GM12875 (cell line): ENCODE data around the gene GFER.

Experiments used
- H3K4me3 ChIP-seq: one replicate; pipeline ENCODE4 v1.5.1; 2011; ENCODE audit warnings: low read depth, low read length, control low read depth
- TF ChIP-seq, protein P1 (sequence below): IDR thresholded peaks from 2 replicates; pipeline ENCODE4 v1.5.1; 2011; ENCODE audit warnings: low read depth, mild to moderate bottlenecking, control low read depth, inconsistent platforms, low read length, moderate library complexity, borderline replicate concordance; ENCODE audit not compliant: insufficient read depth

The GFER gene

GRCh38 chr16:1991588-1991947 lies 7.6 kb downstream of the GFER start:
- H3K4me3 ChIP-seq, result peak overlapping the region; percentile 33
- TF ChIP-seq, protein P1, sequence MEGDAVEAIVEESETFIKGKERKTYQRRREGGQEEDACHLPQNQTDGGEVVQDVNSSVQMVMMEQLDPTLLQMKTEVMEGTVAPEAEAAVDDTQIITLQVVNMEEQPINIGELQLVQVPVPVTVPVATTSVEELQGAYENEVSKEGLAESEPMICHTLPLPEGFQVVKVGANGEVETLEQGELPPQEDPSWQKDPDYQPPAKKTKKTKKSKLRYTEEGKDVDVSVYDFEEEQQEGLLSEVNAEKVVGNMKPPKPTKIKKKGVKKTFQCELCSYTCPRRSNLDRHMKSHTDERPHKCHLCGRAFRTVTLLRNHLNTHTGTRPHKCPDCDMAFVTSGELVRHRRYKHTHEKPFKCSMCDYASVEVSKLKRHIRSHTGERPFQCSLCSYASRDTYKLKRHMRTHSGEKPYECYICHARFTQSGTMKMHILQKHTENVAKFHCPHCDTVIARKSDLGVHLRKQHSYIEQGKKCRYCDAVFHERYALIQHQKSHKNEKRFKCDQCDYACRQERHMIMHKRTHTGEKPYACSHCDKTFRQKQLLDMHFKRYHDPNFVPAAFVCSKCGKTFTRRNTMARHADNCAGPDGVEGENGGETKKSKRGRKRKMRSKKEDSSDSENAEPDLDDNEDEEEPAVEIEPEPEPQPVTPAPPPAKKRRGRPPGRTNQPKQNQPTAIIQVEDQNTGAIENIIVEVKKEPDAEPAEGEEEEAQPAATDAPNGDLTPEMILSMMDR, result no peak

DNA sequence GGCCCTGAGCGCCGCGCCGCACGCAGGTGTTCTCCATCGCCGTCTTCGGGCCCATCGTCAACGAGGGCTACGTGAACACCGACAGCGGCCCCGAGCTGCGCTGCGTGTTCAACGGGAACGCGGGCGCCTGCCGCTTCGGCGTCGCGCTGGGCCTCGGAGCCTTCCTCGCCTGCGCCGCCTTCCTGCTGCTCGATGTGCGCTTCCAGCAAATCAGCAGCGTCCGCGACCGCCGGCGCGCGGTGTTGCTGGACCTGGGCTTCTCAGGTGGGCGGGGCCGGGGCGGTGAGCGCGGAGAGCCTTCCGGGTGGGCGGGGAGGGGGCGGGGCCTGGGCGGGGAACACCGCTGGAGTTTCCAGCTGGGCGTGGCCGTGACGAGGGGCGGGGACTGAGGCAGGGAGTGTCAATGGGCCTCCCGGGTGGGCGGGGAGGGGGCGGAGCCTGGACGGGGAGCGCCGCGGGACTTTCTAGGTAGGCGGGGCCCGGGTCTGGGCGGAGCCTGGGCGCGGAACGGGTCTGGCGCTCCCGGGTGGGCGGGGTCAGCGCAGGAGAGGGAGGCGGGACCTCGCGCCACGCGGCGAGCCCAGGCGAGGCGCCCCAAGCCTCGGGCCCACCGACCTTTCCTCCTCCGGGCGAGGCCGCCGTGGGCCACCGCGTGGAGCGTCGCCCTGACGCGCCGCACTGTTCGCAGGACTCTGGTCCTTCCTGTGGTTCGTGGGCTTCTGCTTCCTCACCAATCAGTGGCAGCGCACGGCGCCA lies 8.1 kb downstream of the GFER start:
- peak overlapping the region; percentile 33 for H3K4me3 ChIP-seq
- TF ChIP-seq, protein P1, result no peak

GRCh38 chr16:1992704-1993317 lies 8.8 kb downstream of the GFER start:
- no peak overlapping the region for H3K4me3 ChIP-seq
- TF ChIP-seq, protein P1, result no peak

DNA sequence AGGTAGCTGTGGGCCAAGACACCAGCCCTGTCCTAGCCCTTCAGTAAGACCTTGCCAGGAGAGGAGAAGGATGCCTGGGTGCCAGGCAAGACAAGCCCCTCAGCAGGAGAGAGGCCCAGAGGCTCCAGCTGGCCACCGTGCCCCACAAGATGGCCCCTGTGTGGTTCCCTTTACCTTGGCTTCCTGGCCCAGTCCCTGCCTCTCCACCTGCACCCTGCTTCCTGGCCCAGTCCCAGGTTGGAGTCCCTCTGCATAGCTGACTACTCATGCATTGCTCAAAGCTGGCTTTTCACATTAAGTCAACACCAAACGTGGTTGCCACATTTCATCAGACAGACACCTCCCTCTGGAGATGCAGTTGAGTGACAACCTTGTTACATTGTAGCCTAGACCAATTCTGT lies 9.7 kb downstream of the GFER start:
- no peak overlapping the region for H3K4me3 ChIP-seq
- TF ChIP-seq, protein P1, result no peak

DNA sequence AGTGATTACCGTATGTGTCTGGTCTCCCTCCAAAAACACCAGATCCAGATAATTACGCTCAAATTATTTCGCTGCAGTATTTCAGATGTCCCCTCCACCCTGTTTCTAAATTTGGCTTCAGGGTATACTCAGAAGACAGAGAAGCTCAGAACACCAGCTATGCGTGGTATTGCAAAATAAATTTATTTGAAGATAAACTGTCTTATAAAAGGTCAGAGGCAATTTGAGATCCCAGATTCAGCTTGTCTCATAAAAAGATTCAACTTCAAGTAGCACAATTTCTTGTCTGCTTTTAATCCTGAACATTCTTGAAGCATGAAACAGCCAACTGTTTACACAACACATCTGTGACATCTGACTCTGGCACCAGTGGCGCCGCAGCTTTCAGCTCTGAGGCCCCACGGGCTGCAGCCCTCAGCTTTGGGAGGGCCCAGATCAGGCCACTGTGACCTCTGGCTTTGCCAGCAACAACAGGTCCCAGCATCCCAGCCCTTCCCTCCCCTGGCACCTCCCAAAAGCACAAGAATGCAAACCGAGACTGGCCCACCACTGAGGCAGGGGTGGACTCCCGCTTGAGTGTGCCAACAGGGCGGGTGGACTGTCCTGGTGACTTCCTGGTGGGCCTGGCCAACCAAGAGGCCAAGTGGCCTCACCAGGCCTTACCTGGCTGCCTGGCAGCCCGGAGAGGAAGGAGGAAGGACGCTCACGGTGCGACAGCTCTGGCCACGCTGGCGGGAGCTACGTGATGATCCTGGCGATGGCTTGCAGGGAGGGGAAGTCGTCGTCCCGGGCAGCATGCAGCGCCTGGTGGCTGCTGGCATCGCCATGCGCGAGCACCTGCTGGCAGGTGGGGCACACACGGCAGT lies 13.7 kb downstream of the GFER start:
- TF ChIP-seq, protein P1, result no peak
- no peak overlapping the region for H3K4me3 ChIP-seq

GRCh38 chr16:1998360-1998835 lies 14.4 kb downstream of the GFER start:
- TF ChIP-seq, protein P1, result no peak

More at GRCh38 chr16:1998360-1998835, 14.4 kb downstream of the GFER start:
- no peak overlapping the region for H3K4me3 ChIP-seq
